ENCODE results near the gene DYRK4. TPM values are rescaled to one million over a fixed set of nuclear protein-coding genes. Genes with fewer than 3 reads are reported as not detected.

The DYRK4 gene
- total RNA-seq, 1 experiment from 2014 or later, result 62.0 TPM

- DNase-seq (ENCODE audit: extremely low read depth, low read depth), result no peak
Measured at GRCh38 chr12:4610481-4610880, 48.5 kb downstream of the DYRK4 start.

- no peak for DNase-seq (ENCODE audit: extremely low read depth, low read depth)
Measured at GRCh38 chr12:4615667-4616066, 53.7 kb downstream of the DYRK4 start.

- DNase-seq (ENCODE audit: extremely low read depth, low read depth), result no peak
Measured at GRCh38 chr12:4621511-4621910, 59.5 kb downstream of the DYRK4 start.

- DNase-seq (ENCODE audit: extremely low read depth, low read depth), result no peak
Measured at GRCh38 chr12:4626543-4626942, 64.5 kb downstream of the DYRK4 start.

GRCh38 chr12:4628406-4628805, 66.4 kb downstream of the DYRK4 start:
- DNase-seq (ENCODE audit: extremely low read depth, low read depth), result no peak

GRCh38 chr12:4630262-4630661, 68.3 kb downstream of the DYRK4 start:
- no peak for DNase-seq (ENCODE audit: extremely low read depth, low read depth)

GRCh38 chr12:4643747-4644146, 81.7 kb downstream of the DYRK4 start:
- no peak for DNase-seq (ENCODE audit: extremely low read depth, low read depth)

- no peak for DNase-seq (ENCODE audit: extremely low read depth, low read depth)
Measured at GRCh38 chr12:4645023-4645422, 83.0 kb downstream of the DYRK4 start.

- DNase-seq (ENCODE audit: extremely low read depth, low read depth), result no peak
Measured at GRCh38 chr12:4648104-4648500, 86.1 kb downstream of the DYRK4 start.

GRCh38 chr12:4648501-4649357, 86.7 kb downstream of the DYRK4 start, which contains the start of the genes AKAP3 and NDUFA9:
TSS of gene AKAP3 (minus strand) at chr12:4649051. CDS start at chr12:4638196, 10,855 bp downstream.
TSS of gene NDUFA9 (plus strand) at chr12:4649114. CDS start at chr12:4649127, 13 bp downstream.
- DNase-seq (ENCODE audit: extremely low read depth, low read depth), result peak; percentile 68

- no peak for DNase-seq (ENCODE audit: extremely low read depth, low read depth)
Measured at GRCh38 chr12:4649358-4649661, 87.3 kb downstream of the DYRK4 start.

GRCh38 chr12:4653257-4653656, 91.2 kb downstream of the DYRK4 start:
- no peak for DNase-seq (ENCODE audit: extremely low read depth, low read depth)

GRCh38 chr12:4653691-4654090, 91.7 kb downstream of the DYRK4 start:
- no peak for DNase-seq (ENCODE audit: extremely low read depth, low read depth)

Other genes with a start within 250 kb of the DYRK4 start
- 14.1 and 22.0 TPM in 2 replicates for gene TIGAR, start 241.0 kb upstream of the DYRK4 start, total RNA-seq (2014; rRNA removed; shearing (Covaris generic))
- not detected in 2 replicates for gene FGF23, start 182.5 kb upstream of the DYRK4 start, total RNA-seq (2014; rRNA removed; shearing (Covaris generic))
- not detected in 2 replicates for gene FGF6, start 116.4 kb upstream of the DYRK4 start, total RNA-seq (2014; rRNA removed; shearing (Covaris generic))
- gene RAD51AP1, start 23.3 kb upstream of the DYRK4 start, total RNA-seq (2014; rRNA removed; shearing (Covaris generic)), result 22.2 and 24.8 TPM in 2 replicates
- 0.72 and 1.4 TPM in 2 replicates for gene AKAP3, start 86.8 kb downstream of the DYRK4 start, total RNA-seq (2014; rRNA removed; shearing (Covaris generic))
- gene NDUFA9, start 86.9 kb downstream of the DYRK4 start, total RNA-seq (2014; rRNA removed; shearing (Covaris generic)), result 129 and 136 TPM in 2 replicates
- not detected in 2 replicates for gene GALNT8, start 158.2 kb downstream of the DYRK4 start, total RNA-seq (2014; rRNA removed; shearing (Covaris generic))